C4-2B (cell line): Measurements from ENCODE around the gene TBC1D22B.

Source experiments
- ZFX ChIP-seq: fragments of 450-650 bp; IDR thresholded peaks from 2 replicates; pipeline ENCODE4 v1.6.1; 2017
- TF ChIP-seq, protein P1 (sequence below): fragments of 450-650 bp; conservative IDR thresholded peaks from 2 replicates; pipeline ENCODE4 v1.5.1; 2017; ENCODE audit warnings: mild to moderate bottlenecking

DNA sequence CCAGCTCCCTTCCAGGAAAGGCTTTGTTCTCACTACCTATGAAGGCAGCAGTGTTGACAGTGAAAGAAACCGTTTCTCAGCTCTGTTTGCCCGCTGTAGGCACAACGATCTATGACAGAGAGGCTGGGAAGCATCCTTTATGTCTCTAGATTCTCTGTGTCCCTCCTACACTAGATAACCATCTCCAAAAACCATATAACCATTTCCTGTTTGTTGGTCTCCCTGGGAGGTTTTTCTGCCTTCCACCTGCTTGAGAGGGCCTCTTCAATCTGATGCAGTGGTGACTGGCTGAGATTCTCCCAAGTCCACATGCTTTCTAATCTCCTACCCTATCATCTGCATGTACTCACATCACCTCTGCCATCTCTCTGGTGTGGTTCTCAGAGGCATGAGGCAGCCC, 32.4 kb downstream of the TBC1D22B start:
- TF ChIP-seq, protein P1, sequence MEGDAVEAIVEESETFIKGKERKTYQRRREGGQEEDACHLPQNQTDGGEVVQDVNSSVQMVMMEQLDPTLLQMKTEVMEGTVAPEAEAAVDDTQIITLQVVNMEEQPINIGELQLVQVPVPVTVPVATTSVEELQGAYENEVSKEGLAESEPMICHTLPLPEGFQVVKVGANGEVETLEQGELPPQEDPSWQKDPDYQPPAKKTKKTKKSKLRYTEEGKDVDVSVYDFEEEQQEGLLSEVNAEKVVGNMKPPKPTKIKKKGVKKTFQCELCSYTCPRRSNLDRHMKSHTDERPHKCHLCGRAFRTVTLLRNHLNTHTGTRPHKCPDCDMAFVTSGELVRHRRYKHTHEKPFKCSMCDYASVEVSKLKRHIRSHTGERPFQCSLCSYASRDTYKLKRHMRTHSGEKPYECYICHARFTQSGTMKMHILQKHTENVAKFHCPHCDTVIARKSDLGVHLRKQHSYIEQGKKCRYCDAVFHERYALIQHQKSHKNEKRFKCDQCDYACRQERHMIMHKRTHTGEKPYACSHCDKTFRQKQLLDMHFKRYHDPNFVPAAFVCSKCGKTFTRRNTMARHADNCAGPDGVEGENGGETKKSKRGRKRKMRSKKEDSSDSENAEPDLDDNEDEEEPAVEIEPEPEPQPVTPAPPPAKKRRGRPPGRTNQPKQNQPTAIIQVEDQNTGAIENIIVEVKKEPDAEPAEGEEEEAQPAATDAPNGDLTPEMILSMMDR = no peak
- no peak for TF ChIP-seq ZFX
